Subcutaneous abdominal adipose tissue (tissue), 5 donors: ENCODE results near the gene PRTFDC1.

Experiments
- H3K27ac ChIP-seq: one replicate; pipeline ENCODE4 v1.7.0; 2013; ENCODE audit warnings: low read depth, mild to moderate bottlenecking, inconsistent platforms, low read length, moderate library complexity
- H3K27me3 ChIP-seq, 5 donors: one replicate each; pipeline ENCODE4 v1.7.0; 2013; ENCODE audit warnings: low read length in 5 of 5, inconsistent platforms in 1 of 5; ENCODE audit not compliant: control insufficient read depth in 5 of 5, insufficient read depth in 4 of 5
- H3K36me3 ChIP-seq, 5 donors: one replicate each; pipeline ENCODE4 v1.7.0; 2013; ENCODE audit warnings: low read length in 5 of 5; ENCODE audit not compliant: control insufficient read depth in 5 of 5, insufficient read depth in 5 of 5
- H3K4me1 ChIP-seq, 5 donors: one replicate each; pipeline ENCODE4 v1.7.0; 2013; ENCODE audit warnings: low read length in 5 of 5, mild to moderate bottlenecking in 3 of 5, moderate library complexity in 1 of 5; ENCODE audit not compliant: control insufficient read depth in 5 of 5, insufficient read depth in 5 of 5
- H3K4me3 ChIP-seq, 5 donors: one replicate each; pipeline ENCODE4 v1.7.0; 2013; ENCODE audit warnings: low read length in 5 of 5, low read depth in 1 of 5
- H3K9ac ChIP-seq, 5 donors: one replicate each; pipeline ENCODE4 v1.7.0; 2013; ENCODE audit warnings: low read length in 5 of 5, mild to moderate bottlenecking in 4 of 5, moderate library complexity in 3 of 5
- H3K9me3 ChIP-seq, 5 donors: one replicate each; pipeline ENCODE4 v1.7.0; 2013; ENCODE audit warnings: low read length in 5 of 5; ENCODE audit not compliant: control insufficient read depth in 5 of 5
- donor health status: healthy.
- donor health status: healthy.
- donor health status: healthy.
- donor health status: healthy.
- donor health status: healthy.

The PRTFDC1 gene

DNA sequence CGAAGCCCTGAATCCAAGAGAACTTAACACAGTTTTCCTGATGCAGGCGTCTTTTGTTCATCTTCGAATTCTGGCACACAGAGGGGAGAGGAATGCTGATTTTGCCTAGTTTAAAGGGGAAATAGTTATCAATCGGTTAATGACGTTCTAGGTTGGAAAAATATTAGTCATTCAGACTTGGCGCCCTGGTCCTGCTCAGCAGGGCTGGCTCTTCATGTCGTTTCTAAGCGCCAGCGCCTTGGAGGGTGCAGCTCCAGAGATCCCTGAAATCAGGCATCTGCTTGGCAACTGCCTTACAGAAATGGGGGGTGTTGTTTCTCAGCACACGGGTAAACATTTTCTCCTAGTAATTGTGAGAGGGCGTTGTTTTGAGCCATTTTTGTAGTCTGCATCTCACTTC, 1.3 kb upstream of the PRTFDC1 start:
- H3K4me1 ChIP-seq: peaks cover 0 to 38% (median 29%) of the 10 kb centered on the region in 5 donors
- H3K9ac ChIP-seq: peak overlapping the region in 1 of 5 donors; percentile 32
- no peaks in the 10 kb centered on the region for H3K27me3 ChIP-seq
- no peaks in the 10 kb centered on the region for H3K9me3 ChIP-seq
- H3K36me3 ChIP-seq: no peaks in the 10 kb centered on the region
- H3K4me3 ChIP-seq: peak overlapping the region in 3 of 5 donors; percentile 68 to 83 (median 70)
- peak overlapping the region; percentile 67 for H3K27ac ChIP-seq

DNA sequence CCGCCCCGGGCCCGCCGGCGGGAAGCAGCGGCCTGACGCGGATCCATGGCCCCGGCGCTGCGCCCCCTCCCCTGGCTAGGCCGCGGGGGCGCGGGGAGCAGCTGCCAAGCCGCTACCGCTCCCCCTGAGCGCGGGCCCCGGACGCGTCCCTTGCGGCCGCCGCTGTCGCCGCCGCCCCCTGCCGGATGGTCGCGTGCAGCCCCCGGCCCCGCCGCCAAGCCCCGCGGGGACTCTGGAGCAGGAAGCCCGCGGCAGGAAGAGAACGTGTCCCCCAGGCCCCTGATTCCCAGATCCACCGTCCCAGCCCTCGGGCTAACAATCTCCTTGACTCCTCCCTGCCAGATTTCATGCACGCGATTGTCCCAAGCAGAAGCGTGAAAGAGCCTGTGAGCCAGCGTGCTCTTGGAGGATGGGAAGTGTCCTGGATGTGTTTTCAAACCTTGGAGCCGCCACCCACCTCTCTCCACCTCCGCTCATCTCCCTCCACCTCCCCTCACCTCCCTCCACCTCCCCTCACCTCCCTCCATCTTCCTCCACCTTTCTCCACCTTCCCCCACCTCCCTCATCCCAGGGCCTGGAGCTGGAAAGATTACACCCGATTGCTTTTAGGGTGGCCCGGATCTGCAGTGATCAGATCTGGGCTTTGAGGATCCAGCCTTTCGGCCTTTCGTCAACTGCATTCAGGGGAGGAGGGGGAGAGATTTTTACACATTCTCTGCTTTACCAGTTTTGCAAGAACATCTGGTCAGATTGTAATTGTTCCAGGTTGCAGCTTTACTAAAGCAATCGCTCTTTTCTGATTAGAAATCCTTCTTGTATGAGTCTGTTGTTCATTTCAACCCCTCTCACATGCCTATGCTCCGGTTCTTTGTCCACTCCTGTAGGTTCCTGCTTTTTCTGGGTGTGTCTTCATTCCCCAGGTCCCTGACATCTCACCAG, 570 bp upstream of the PRTFDC1 start:
- H3K27ac ChIP-seq: peak overlapping the region; percentile 67
- H3K9me3 ChIP-seq: no peaks in the 10 kb centered on the region
- H3K9ac ChIP-seq: peak overlapping the region in 3 of 5 donors; percentile 32 to 62 (median 39)
- H3K4me3 ChIP-seq: peak overlapping the region; percentile 68 to 83 (median 74)
- H3K27me3 ChIP-seq: no peaks in the 10 kb centered on the region
- H3K4me1 ChIP-seq: peaks cover 0 to 32% (median 25%) of the 10 kb centered on the region in 5 donors
- H3K36me3 ChIP-seq: no peaks in the 10 kb centered on the region

DNA sequence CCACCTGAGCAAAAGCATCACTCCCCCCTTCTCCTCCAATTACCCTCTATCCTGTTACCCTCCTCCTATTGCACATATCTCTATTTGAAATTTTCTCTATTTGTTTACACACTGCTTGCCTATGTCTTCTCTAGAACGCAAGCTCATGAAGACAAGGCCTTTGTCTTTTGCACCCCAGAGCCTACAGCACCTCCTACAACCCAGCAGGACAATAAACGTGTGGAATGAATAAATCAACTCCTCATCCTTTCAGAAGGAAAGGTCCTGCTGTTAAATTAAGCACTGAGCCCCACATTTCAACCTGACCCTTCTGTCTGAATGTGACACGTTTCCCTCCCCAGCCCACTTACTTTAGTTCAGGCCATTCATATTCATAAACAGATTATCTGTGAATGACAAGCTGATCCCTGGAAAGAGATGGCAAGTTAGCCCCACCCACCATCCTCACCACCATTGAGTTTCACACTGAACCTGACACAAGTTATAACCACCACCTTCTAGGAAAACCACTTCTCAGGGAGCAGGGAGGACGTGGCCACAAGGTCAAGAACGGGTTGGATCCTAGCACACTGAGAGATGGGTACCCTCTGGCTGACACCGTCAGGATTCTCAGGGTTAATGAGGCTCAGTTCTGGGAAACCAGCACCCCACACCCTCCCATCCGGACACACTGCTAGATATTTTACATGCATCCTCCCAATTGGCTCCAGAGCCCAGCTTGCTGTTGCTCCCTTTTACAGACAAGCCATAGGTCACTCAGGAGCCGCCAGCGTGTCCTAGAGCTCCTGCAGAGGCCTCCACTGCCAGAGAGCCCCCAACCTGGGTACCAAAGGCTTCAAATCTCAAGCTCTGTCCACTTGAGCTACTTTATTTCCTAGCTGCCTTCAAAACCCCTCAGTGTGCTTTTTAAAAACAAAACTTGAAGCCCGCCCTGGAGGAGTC, 934 bp downstream of the PRTFDC1 start:
- peaks cover 4 to 32% (median 24%) of the 10 kb centered on the region in 5 donors for H3K4me1 ChIP-seq
- no peaks in the 10 kb centered on the region for H3K36me3 ChIP-seq
- no peaks in the 10 kb centered on the region for H3K9me3 ChIP-seq

DNA sequence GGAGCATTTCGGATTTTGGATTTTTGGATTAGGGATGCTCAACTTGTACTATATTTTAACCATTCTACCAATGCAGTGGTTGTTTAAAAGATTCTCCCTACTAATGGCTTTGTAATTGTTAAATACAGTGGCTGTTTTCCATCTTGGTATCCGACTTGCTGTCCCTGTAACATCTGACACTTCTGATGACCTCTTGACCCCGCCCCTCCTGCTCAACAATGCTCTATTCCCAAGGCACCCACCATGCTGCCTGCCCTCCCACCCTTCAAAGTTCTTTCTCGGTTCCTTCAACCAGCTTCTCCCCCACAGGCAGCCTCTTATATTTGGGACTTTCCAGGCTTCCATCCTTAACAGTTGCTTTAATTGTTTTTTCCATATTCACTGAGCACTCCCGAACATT, 2.0 kb downstream of the PRTFDC1 start:
- Histone ChIP-seq H3K4me1 (peaks cover 4 to 32% (median 24%) of the 10 kb centered on the region in 5 donors), H3K27me3 (no peaks in the 10 kb centered on the region), H3K4me3 (no peak overlapping the region), H3K27ac (no peak overlapping the region), H3K36me3 (no peaks in the 10 kb centered on the region), H3K9me3 (no peaks in the 10 kb centered on the region), H3K9ac (no peak overlapping the region)

More for the DNA sequence above, 934 bp downstream of the PRTFDC1 start:
- no peak overlapping the region for H3K27ac ChIP-seq
- peak overlapping the region in 4 of 5 donors; percentile 68 to 82 (median 72) for H3K4me3 ChIP-seq
- no peaks in the 10 kb centered on the region for H3K27me3 ChIP-seq
- H3K9ac ChIP-seq: peak overlapping the region in 4 of 5 donors; percentile 42 to 81 (median 62)

DNA sequence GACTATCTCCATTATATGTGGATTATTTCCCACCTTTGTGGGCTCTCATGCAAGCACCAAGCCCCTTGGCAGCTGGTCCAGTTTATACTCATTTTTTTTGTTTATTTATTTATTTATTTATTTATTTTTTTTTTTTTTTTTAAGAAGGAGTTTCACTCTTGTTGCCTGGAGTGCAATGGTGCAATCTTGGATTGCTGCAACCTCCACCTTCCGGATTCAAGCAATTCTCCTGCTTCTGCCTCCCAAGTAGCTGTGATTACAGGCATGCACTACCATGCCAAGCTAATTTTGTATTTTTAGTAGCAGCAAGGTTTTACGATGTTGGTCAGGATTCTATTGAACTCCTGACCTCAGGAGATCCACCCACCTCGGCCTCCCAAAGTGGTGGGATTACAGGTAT, 2.8 kb downstream of the PRTFDC1 start:
- H3K9me3 ChIP-seq: no peaks in the 10 kb centered on the region
- no peaks in the 10 kb centered on the region for H3K36me3 ChIP-seq
- H3K4me1 ChIP-seq: peaks cover 4 to 32% (median 24%) of the 10 kb centered on the region in 5 donors
- no peak overlapping the region for H3K9ac ChIP-seq
- H3K27ac ChIP-seq: no peak overlapping the region
- H3K4me3 ChIP-seq: no peak overlapping the region
- no peaks in the 10 kb centered on the region for H3K27me3 ChIP-seq

DNA sequence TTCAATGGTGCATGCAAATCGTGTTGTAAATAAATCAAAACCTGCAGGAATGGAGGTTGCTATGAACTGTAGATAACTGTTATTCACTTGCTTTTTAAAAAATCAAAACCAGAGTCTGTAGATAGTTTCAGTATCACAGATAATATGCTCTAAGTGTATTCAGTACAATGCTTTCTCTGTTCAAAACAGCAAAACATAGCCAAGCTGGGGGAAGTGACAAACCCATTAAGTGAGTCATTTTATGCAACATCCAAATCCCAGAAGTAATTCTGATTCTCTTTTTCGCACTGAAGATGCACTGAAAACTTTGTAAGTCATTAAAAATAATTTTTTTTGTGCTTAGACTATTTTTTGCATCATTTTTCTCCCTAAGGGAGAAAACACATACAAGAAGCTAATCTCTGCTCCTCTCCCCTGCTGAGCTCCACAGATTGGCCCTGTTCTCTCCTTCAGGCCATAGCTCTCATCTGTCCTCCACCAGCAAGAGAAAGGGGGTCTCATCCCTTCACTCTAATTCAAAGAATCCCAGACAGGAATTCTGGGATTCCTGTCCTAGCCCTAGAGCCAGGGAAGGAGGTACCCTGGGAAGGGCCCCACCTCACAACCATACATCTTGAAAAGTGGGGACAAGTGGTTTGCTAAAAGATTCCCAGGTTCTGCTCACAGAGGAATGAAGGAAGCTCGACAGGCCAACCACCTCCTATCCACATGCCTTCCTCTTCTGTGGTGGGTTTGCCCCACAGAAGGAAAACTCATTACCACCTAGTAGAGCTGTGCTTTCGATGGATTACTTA, 4.9 kb downstream of the PRTFDC1 start:
- H3K9ac ChIP-seq: no peak overlapping the region
- H3K4me1 ChIP-seq: peaks cover 4 to 17% (median 11%) of the 10 kb centered on the region in 5 donors
- H3K9me3 ChIP-seq: no peaks in the 10 kb centered on the region

DNA sequence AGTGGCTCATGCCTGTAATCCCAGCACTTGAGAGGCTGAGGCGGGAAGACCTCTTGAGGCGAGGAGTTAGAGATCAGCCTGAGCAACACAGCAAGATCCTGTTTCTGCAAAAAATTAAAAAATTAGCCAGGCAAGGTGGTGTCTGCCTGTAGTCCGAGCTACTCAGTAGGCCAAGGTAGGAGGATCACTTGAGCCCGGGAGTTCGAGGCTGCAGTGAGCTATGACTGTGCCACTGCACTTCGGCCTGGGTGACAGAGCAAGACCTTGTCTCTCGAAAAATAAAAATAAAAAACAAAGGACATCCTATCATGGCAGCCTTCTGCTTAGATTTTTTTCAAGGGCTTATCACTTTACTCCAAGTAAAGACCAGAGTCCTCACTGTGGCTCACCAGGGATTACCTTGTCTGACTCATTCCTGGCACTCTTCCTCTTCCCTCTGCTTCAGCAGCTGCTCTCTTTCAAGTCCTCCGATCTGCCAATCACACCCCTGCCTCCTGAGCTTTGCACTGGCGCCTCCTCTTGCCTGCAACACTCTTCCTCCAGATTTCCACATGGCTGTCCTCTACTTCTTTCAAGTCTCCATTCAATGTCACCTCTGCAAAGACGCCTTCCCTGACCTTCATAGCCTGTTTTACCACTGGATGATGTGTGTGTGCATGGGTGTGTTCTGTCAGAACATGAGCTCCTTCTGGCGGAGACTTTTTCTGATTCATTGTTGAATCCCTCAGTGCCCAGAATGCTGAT, 7.7 kb downstream of the PRTFDC1 start:
- H3K4me1 ChIP-seq: peaks cover 0 to 7% (median 4%) of the 10 kb centered on the region in 5 donors
- no peaks in the 10 kb centered on the region for H3K36me3 ChIP-seq
- H3K4me3 ChIP-seq: no peak overlapping the region
- H3K27me3 ChIP-seq: no peaks in the 10 kb centered on the region
- H3K9ac ChIP-seq: no peak overlapping the region
- H3K9me3 ChIP-seq: no peaks in the 10 kb centered on the region
- no peak overlapping the region for H3K27ac ChIP-seq

More for the DNA sequence above, 4.9 kb downstream of the PRTFDC1 start:
- Histone ChIP-seq H3K4me3 (no peak overlapping the region), H3K27me3 (no peaks in the 10 kb centered on the region), H3K36me3 (no peaks in the 10 kb centered on the region), H3K27ac (peak overlapping the region; percentile 47)

DNA sequence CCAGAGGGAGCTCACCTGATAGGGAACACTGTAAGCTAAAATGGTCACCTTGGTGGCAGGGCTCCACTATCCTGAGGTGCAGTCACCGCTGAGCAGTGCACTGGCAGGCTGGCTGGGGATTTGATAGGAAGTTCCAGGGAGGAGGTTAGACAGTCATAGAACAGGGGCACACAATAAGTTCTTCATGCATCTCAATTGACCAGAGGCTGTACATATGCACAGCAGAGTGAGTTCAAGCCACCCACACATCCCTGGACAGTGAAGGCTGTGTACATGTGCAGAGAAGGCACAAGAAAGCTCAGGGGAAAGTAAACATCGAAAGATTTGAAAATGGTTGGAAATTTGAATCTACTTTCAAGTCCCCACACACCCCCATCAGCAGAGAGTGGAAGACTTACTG, 13.9 kb downstream of the PRTFDC1 start:
- no peaks in the 10 kb centered on the region for H3K27me3 ChIP-seq
- no peaks in the 10 kb centered on the region for H3K9me3 ChIP-seq
- no peak overlapping the region for H3K9ac ChIP-seq
- no peak overlapping the region for H3K27ac ChIP-seq
- no peak overlapping the region for H3K4me3 ChIP-seq
- no peaks in the 10 kb centered on the region for H3K4me1 ChIP-seq
- no peaks in the 10 kb centered on the region for H3K36me3 ChIP-seq

DNA sequence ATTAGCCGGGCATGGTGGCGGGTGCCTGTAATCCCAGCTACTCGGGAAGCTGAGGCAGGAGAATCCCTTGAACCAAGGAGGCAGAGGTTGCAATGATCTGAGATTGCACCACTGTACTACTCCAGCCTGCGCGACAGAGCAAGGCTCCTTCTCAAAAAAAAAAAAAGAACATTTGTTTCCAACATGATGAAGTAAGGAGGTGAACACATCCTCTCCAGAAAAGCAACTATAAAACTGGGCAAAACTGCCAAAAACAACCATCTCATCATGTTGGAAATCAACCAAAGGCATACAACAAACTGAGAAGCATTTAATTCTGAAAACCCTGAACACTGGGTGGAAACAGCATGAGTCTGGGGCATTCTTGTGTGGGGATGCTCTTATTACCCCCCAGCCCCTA, 14.3 kb downstream of the PRTFDC1 start:
- Histone ChIP-seq H3K27me3 (no peaks in the 10 kb centered on the region), H3K9ac (no peak overlapping the region), H3K27ac (no peak overlapping the region), H3K36me3 (no peaks in the 10 kb centered on the region), H3K9me3 (no peaks in the 10 kb centered on the region), H3K4me3 (no peak overlapping the region), H3K4me1 (no peaks in the 10 kb centered on the region)
